Stimulated activated CD8-positive, alpha-beta memory T cell treated with anti-CD3 and anti-CD28 coated beads, Interleukin-4, amount 100 ng/mL, for 24 hours (primary cell): ENCODE data around the gene GALR1.

Experiments used
- DNase-seq: peaks from one replicate; pipeline ENCODE4 v3.0.0-alpha.2; 2020; ENCODE audit warnings: low read depth

Gene GALR1

DNA sequence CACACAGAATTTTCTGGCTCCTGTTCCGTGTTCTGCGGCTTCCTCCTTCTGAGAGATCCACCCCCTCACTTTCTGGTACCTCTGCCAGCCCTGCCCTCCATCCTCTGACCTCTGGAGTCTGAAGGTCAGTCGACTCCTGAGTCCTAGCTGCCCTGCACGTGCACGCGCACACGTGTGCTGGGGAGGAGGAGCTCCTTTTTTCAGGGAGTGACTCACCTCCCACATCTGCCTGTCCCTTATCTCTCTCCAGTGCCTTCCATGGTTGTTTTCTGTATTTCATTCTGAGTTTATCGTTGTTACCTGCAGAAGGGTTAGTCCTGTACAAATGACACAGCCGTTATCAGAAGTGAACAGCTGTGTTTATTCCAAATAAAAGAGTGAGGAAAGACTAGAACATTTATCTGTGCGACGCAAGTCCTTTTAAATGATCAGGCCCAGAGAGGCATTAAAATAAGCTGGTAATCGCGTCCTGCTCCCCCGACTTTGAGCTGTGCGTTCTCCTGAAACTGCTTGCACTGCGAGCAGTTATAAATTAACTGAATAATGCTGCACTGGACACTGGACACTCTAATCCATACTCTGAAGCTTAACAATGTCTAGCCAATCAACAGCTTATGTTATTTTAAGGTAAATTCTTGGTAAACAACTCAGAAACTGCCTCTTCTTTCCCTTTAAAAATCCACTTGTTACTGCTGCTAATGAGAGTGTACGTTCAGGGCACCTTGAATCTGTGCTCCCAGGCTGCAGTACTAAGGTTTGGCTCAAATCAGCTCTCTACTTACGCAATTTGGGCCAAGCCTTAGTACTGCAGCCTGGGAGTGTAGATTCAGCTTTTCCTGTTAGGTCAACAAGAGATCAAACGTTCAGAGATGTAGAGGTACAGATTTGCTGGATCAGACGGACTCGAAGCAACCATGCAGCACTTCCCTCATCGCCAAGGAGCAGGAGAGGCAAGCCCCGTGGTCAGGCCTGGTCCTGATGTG, 72.5 kb downstream of the GALR1 start:
- DNase-seq: no peak

DNA sequence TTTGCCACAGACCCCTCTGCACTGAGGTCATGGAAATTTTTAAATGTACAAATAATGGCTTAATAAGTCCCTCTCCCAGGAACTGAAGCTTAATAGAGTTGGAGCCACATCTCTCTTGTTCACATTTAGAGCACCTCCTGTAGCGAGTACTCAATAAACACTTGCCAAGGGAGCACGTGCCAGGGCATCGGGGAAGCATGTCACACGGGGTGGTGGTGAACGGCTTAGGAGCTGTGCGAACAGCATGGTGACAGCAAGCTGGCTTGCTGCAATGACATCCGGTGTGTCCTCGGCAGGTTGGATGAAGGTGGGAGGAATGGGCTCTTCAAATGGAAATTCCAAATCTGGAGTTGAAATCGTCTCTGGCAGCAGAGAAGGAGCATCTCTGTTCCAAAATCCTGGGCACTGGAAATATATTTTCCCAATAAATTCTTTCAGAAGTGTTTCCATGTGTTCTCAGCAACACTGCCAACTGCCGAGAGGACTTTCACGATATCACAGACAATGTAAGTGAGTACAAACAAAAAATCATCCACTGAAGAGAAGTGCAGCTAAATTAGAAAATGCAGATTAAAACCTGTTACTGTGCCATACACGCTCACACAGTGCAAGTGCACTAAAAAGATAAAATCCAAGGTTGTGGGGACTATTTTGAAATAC, 74.1 kb downstream of the GALR1 start:
- DNase-seq: no peak
